Activated CD4-positive, alpha-beta T cell treated with anti-CD3 and anti-CD28 coated beads, Interleukin-2, amount 50 U/mL, for 24 hours (primary cell): Measurements from ENCODE around the gene CTNNA3.

Experiments used
- DNase-seq, 2 donors: peaks; one replicate each; pipeline ENCODE4 v3.0.0-alpha.2; 2020; ENCODE audit warnings: low read depth in 1 of 2, low spot score in 1 of 2

Gene CTNNA3

GRCh38 chr10:67141300-67141699 lies 554.7 kb downstream of the CTNNA3 start:
- DNase-seq = no peak

- DNase-seq = no peak
These were observed 555.4 kb downstream of the CTNNA3 start for GRCh38 chr10:67140641-67141040.

GRCh38 chr10:67127441-67127840 lies 568.6 kb downstream of the CTNNA3 start:
- no peak for DNase-seq

GRCh38 chr10:67119651-67120050 lies 576.3 kb downstream of the CTNNA3 start:
- DNase-seq = no peak

- DNase-seq = no peak
These were observed 580.0 kb downstream of the CTNNA3 start for GRCh38 chr10:67115972-67116371.

GRCh38 chr10:67114945-67115344 lies 581.0 kb downstream of the CTNNA3 start:
- DNase-seq = no peak

- DNase-seq = no peak
These were observed 583.2 kb downstream of the CTNNA3 start for GRCh38 chr10:67112765-67113164.

GRCh38 chr10:67110286-67110685 lies 585.7 kb downstream of the CTNNA3 start:
- DNase-seq = no peak

GRCh38 chr10:67107670-67108069 lies 588.3 kb downstream of the CTNNA3 start:
- DNase-seq = no peak

- no peak for DNase-seq
These were observed 595.0 kb downstream of the CTNNA3 start for GRCh38 chr10:67100951-67101350.

GRCh38 chr10:67098461-67098860 lies 597.5 kb downstream of the CTNNA3 start:
- no peak for DNase-seq

GRCh38 chr10:67095531-67095930 lies 600.5 kb downstream of the CTNNA3 start:
- no peak for DNase-seq

- no peak for DNase-seq
These were observed 608.0 kb downstream of the CTNNA3 start for GRCh38 chr10:67088036-67088435.

GRCh38 chr10:67087135-67087425 lies 608.9 kb downstream of the CTNNA3 start:
- no peak for DNase-seq

- DNase-seq = no peak
These were observed 609.5 kb downstream of the CTNNA3 start for GRCh38 chr10:67086327-67087134.

GRCh38 chr10:67079126-67079525 lies 616.9 kb downstream of the CTNNA3 start:
- DNase-seq = no peak

GRCh38 chr10:67077376-67077775 lies 618.6 kb downstream of the CTNNA3 start:
- DNase-seq = no peak

- no peak for DNase-seq
These were observed 619.9 kb downstream of the CTNNA3 start for GRCh38 chr10:67076144-67076543.

- no peak for DNase-seq
These were observed 620.5 kb downstream of the CTNNA3 start for GRCh38 chr10:67075491-67075971.

GRCh38 chr10:67072654-67073053 lies 623.3 kb downstream of the CTNNA3 start:
- no peak for DNase-seq

GRCh38 chr10:67050415-67050814 lies 645.6 kb downstream of the CTNNA3 start:
- DNase-seq = no peak

GRCh38 chr10:67049988-67050387 lies 646.0 kb downstream of the CTNNA3 start:
- DNase-seq = no peak

- no peak for DNase-seq
These were observed 649.5 kb downstream of the CTNNA3 start for GRCh38 chr10:67046507-67046906.
